ENCODE results near the gene TLE2. TPM values are rescaled to one million over a fixed set of nuclear protein-coding genes. Genes with fewer than 3 reads are reported as not detected.
A peak's percentile ranks its signal among the peaks of the same experiment; 100 is the strongest.

Gene TLE2
- total RNA-seq, 1 experiment from 2014 or later, result 6.2 TPM

DNA sequence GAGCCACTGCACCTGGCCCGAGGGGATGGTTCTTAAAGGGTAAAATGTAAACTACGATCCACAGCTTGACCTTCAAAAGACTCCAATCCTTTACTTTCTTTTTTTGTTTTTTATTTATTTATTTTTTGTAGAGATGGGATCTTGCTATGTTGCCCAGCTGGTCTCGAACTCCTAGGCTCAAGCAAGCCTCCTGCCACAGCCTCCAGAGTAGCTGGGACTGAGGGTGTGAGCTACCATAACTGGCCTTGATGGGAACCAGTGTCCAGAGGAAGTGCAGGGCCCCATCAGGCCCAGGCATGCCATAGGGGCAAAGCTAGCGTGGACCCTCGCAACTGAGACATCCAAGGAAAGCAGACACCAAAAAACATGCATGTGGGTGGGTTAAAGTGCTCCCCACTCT lies 66.0 kb downstream of the TLE2 start:
- CTCF ChIA-PET, result interaction anchor here (0.6 kb wide), 1 partner anchor 62 kb away, joined by 6 read pairs; the partner anchor contains the start of gene ZNF57
- POLR2A ChIA-PET, result no interaction called here
- intact Hi-C loops (cut with micrococcal nuclease; ENCODE audit: unreplicated experiment) (no loop called here), in situ Hi-C loops (cut with HindIII; ENCODE audit: low pct_unique_long_range_greater_than_20kb, low sequenced_read_pairs) (no loop called here)
- no peak overlapping the region for H3K27ac ChIP-seq (ENCODE audit: low read length)
- no TSS peak for BruUV-seq (replicated peaks)
- H3K4me3 ChIP-seq (ENCODE audit: low read depth in 2 of 2, low read length in 2 of 2), result no peak overlapping the region
- no peak for ATAC-seq
- H3K36me3 ChIP-seq (ENCODE audit: control insufficient read depth, insufficient read depth, low read length), result no peaks in the 10 kb centered on the region
- no peak for DNase-seq (ENCODE audit: low read depth, low spot score)
- TF ChIP-seq POLR2AphosphoS5 (IDR thresholded peaks at IDR 0.05; ENCODE audit: low read depth, low read length) (no peak), SIN3A (IDR thresholded peaks at IDR 0.05; ENCODE audit: borderline replicate concordance, insufficient read depth, low read depth, low read length) (no peak), TCF7L2 (IDR thresholded peaks at IDR 0.05; ENCODE audit: low read depth, low read length) (no peak)
- TF ChIP-seq, protein P1, sequence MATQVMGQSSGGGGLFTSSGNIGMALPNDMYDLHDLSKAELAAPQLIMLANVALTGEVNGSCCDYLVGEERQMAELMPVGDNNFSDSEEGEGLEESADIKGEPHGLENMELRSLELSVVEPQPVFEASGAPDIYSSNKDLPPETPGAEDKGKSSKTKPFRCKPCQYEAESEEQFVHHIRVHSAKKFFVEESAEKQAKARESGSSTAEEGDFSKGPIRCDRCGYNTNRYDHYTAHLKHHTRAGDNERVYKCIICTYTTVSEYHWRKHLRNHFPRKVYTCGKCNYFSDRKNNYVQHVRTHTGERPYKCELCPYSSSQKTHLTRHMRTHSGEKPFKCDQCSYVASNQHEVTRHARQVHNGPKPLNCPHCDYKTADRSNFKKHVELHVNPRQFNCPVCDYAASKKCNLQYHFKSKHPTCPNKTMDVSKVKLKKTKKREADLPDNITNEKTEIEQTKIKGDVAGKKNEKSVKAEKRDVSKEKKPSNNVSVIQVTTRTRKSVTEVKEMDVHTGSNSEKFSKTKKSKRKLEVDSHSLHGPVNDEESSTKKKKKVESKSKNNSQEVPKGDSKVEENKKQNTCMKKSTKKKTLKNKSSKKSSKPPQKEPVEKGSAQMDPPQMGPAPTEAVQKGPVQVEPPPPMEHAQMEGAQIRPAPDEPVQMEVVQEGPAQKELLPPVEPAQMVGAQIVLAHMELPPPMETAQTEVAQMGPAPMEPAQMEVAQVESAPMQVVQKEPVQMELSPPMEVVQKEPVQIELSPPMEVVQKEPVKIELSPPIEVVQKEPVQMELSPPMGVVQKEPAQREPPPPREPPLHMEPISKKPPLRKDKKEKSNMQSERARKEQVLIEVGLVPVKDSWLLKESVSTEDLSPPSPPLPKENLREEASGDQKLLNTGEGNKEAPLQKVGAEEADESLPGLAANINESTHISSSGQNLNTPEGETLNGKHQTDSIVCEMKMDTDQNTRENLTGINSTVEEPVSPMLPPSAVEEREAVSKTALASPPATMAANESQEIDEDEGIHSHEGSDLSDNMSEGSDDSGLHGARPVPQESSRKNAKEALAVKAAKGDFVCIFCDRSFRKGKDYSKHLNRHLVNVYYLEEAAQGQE (IDR thresholded peaks at IDR 0.05; ENCODE audit: insufficient read depth in 1 of 2, low read depth in 2 of 2, low read length in 1 of 2), result no peak
- TF ChIP-seq, protein P2, sequence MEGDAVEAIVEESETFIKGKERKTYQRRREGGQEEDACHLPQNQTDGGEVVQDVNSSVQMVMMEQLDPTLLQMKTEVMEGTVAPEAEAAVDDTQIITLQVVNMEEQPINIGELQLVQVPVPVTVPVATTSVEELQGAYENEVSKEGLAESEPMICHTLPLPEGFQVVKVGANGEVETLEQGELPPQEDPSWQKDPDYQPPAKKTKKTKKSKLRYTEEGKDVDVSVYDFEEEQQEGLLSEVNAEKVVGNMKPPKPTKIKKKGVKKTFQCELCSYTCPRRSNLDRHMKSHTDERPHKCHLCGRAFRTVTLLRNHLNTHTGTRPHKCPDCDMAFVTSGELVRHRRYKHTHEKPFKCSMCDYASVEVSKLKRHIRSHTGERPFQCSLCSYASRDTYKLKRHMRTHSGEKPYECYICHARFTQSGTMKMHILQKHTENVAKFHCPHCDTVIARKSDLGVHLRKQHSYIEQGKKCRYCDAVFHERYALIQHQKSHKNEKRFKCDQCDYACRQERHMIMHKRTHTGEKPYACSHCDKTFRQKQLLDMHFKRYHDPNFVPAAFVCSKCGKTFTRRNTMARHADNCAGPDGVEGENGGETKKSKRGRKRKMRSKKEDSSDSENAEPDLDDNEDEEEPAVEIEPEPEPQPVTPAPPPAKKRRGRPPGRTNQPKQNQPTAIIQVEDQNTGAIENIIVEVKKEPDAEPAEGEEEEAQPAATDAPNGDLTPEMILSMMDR (IDR thresholded peaks at IDR 0.05), result no peak
- H3K4me1 ChIP-seq (ENCODE audit: control insufficient read depth, insufficient read depth, low read length), result no peaks in the 10 kb centered on the region
- no peaks in the 10 kb centered on the region for H3K27me3 ChIP-seq (ENCODE audit: control insufficient read depth, insufficient read depth, low read length)
- H3K9me3 ChIP-seq (ENCODE audit: control insufficient read depth, insufficient read depth, low read depth, low read length), result no peaks in the 10 kb centered on the region

DNA sequence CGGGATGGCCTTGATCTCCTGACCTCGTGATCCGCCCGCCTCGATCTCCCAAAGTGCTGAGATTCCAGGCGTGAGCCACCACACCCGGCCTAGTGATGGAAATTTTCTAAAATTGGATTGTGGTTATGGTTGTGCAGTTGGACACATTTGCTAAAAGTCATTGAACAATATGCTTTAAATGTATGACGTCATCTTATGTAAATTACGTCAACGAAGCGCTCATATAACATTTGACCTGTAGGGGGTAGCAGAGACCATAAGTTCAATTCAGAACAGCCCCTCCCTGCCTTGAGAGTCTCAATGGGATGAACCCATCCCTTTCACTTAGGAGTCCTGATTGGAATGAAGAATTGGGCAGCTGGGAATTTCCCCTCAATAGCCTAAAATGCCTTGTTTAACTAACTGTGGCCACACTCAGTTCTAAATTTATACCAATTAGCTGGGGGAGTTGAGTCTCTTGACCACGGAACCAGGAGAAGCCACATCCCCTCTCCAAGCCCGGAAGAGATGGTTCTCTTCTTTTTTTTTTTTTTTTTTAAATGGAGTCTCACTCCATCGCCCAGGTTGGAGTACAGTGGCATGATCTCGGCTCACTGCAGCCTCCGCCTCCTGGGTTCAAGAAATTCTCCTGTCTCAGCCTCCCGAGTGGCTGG lies 66.9 kb downstream of the TLE2 start:
- Histone ChIP-seq H3K4me3 (ENCODE audit: low read depth in 2 of 2, low read length in 2 of 2) (no peak overlapping the region), H3K9me3 (ENCODE audit: control insufficient read depth, insufficient read depth, low read depth, low read length) (no peaks in the 10 kb centered on the region), H3K27me3 (ENCODE audit: control insufficient read depth, insufficient read depth, low read length) (no peaks in the 10 kb centered on the region), H3K27ac (ENCODE audit: low read length) (no peak overlapping the region), H3K4me1 (ENCODE audit: control insufficient read depth, insufficient read depth, low read length) (no peaks in the 10 kb centered on the region), H3K36me3 (ENCODE audit: control insufficient read depth, insufficient read depth, low read length) (no peaks in the 10 kb centered on the region)
- ChIA-PET CTCF (interaction anchor here (0.8 kb wide), 1 partner anchor 12 kb away, joined by 5 read pairs; no protein-coding TSS in a partner anchor), POLR2A (no interaction called here)
- DNase-seq (ENCODE audit: low read depth, low spot score), result no peak
- ATAC-seq, result peak; percentile 63; the same call in 1 of the 2 replicates
- intact Hi-C loops (cut with micrococcal nuclease; ENCODE audit: unreplicated experiment), result no loop called here
- BruUV-seq (replicated peaks), result no TSS peak
- in situ Hi-C loops (cut with HindIII; ENCODE audit: low pct_unique_long_range_greater_than_20kb, low sequenced_read_pairs), result no loop called here
- no peak for TF ChIP-seq POLR2AphosphoS5 (IDR thresholded peaks at IDR 0.05; ENCODE audit: low read depth, low read length)
- TF ChIP-seq, protein P1 (IDR thresholded peaks at IDR 0.05; ENCODE audit: insufficient read depth in 1 of 2, low read depth in 2 of 2, low read length in 1 of 2), result no peak
- no peak for TF ChIP-seq TCF7L2 (IDR thresholded peaks at IDR 0.05; ENCODE audit: low read depth, low read length)
- TF ChIP-seq SIN3A (IDR thresholded peaks at IDR 0.05; ENCODE audit: borderline replicate concordance, insufficient read depth, low read depth, low read length), result no peak
- TF ChIP-seq, protein P2 (IDR thresholded peaks at IDR 0.05), result peak; percentile 71; the same call in 1 of the 2 replicates

All from Panc1 (cell line).